Stimulated activated CD4-positive, alpha-beta T cell treated with anti-CD3 and anti-CD28 coated beads, Interleukin-2, amount 100 ng/mL, for 24 hours (primary cell): ENCODE data around the gene SLC5A12.

Experiments
- DNase-seq, 2 donors: peaks; one replicate each; pipeline ENCODE4 v3.0.0-alpha.2; 2020

SLC5A12 gene

DNA sequence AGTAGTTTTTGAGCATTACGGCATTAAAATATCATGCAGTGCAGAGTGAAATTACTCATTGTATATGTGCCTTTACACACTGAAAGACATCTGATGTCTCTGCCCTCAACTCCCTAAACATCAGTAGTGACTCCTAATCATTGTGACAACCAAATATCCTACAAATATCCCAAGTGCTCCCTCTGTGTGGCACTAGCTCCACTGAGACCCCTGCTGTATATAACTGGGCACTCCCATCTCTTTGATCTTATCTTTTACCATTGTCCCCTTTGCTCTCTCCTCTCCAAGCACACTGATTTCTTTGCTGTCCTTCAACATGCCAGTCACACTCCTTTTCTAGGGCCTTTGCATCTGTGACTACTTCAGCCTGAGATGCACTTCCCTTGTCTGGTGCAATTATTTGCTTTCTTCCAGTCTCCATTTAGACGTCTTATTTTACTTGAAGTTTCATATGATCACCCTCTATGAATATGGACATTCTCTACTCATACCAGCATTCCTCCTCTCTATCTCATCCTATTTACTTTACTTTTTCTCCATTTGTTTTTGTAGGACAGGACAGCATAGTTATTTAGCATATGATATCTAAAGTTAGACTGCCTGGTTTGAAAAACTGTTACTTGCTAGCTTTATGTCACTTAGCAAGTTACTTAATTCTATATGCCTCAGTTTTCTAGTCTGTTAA, 2.4 kb downstream of the SLC5A12 start:
- no peak for DNase-seq

DNA sequence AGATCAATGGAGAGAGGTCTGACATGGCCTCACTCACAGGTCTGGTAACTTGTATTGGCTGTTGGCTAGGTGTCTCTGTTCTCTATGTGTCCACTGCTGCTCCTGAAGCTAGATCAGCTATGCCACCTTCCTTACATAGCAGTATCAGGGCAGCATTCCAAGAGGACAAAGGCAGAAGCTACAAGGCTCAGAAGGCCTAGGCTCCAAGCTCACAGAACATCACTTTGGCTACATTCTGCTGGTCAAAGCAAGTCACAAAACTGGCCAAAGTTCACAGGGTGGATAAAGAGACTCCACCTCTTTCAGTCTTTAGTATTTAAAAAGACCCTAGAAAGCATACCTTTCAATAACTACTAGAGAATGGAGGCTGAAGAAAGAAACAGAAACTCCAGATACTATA, 4.1 kb downstream of the SLC5A12 start:
- no peak for DNase-seq

DNA sequence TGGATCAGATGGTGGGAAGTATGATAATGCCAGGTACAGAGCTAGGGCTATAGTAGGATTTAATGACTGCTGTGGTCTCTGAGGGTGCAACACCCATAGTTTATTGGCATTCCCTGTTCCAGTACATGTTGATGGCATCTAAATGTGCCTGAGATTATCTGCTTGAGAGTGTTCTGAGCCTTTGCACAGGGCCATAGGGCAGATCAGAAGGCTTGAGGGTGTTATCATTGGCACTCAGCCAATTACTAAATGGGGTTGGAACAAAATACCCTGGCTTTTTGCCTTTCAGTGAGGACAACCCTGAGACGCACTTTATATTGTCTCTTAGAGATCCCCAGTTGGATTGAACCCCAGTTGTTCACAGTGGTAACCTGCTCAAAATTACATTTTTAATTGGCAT, 6.7 kb downstream of the SLC5A12 start:
- DNase-seq: no peak

DNA sequence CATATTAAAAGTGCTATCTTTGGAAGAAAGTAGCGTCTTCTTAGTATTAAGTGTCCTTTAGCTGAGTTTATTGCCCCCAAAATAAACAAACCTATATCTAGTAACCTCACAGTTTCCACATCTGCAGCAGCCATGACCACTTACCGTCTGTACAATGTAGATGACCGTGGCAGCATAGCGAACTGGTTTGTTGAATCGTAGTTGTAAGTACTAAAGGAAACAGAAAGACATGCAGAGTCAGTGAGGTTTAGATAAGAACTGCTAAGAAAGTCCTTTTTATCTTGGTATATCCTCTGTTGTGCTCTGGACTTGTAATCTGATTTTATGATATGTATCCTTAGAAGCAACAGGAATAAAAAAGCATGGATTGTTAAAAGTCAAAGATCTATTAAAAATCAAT, 9.4 kb downstream of the SLC5A12 start:
- DNase-seq: no peak

DNA sequence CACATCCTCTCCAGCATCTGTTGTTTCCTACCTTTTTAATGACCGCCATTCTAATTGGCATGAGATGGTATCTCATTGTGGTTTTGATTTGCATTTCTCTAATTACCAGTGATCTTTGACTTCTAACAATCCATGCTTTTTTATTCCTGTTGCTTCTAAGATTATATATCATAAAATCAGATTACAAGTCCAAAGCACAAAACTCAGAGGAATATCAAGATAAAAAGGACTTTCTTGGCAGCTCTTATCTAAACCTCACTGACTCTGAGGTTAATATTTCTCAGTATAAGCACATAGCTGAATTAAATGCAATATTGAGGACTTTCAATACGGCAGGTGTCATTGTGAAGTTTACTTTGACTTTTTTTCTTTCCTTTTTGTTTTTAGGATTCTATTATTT, 11.4 kb downstream of the SLC5A12 start:
- DNase-seq: no peak

DNA sequence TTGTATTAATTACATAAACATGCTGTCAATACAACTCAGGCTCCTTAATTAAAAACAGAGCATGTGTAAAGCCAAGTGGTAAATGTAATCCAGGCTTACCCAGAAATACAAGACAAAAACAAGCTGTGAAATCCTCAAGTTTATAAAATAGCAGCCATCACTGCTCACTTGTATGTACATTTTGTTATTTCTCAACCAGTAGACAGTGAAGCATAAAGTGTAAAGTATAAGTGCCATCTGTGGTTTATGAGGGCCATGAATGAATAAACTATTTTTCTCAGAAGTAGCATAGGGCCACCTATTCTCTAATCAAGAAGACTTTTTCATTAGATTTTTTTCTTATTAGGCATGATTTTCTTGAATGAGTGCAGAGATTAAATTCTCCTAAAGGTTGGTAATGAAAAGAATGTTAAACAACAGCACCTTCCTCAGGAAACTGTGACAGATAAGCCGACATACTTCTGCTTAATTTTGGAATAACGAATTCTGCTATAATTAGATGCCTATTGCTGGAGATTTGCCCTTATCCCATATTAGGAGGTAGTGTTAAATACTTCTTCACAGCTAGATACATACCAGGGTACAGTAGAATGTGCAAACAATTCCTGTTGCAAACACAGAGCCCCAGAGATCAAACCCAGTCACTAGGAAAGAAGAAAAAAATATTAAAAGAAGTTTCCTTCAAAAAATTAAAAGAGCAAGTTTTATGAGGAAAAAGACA, 13.0 kb downstream of the SLC5A12 start:
- no peak for DNase-seq

DNA sequence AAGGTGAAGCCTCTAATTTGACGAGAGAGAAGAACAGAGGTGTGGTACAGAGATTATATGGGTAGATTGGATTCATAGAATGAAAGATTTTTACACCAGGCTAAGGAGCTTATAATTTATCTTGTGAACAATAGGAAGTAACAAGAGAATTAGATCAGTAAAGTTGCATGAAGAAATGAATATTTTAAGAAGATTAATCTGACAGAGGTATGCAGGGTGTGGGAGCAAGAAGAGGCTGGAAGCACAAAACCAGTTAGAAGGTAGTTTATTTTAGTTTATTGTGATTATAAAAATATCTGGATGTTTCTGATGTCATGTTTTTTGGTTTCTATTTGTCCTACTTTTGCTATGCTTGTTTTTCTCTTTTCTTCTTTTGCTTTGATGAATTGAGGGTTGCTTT, 15.7 kb downstream of the SLC5A12 start:
- DNase-seq: no peak

DNA sequence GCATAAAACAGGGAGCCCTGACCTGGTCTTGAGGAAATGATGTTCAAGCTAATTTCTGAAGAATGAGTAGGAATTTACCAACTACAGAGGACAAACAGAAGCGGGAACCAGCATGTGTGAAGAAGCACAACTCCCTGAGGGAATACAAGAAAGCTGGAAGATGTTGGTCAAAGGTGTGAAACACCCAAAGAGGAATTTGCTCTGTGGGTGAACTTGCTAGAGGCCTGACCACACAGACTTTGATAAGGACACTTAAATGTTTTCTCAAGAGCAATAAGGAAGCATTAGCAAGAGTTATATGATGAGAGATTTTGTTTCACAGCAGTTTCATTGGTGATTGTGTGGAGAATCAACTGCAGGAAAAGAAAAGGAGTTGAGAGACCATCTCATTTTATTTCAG, 17.6 kb downstream of the SLC5A12 start:
- DNase-seq: no peak

DNA sequence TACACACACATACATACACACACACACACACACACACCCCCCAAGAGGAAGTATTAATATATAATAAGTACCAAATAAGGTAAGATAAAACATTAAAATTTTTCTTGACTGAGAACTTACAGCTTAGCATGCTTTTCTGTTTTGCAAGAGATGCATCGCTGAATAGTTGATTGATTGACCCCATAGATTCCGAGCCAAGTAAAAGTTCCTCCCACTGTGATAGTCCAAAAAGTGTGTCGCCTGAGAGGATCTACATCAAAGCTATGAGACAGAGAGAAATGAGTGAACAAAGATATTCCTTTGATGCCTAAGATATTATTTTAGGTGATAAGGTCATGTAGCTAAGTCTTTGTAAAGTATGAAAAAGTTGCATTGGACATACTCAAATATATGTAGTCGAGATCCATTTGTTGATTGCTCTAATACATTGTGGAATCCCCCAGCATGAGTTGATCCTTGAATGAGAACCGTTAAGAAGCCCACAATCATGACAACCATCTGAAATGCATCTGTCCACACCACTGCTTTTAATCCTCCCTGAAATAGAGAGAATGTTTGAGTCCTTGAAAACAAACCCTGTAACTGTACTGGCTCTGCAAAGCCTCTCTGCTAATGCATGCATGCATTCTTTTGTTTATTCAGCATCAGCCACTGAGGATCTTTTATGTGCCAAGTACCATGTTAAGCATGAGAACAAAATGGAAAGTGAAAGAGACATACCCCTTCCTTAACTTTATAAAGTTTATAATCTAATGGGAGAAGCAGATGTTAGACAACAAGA, 18.3 kb downstream of the SLC5A12 start:
- no peak for DNase-seq

DNA sequence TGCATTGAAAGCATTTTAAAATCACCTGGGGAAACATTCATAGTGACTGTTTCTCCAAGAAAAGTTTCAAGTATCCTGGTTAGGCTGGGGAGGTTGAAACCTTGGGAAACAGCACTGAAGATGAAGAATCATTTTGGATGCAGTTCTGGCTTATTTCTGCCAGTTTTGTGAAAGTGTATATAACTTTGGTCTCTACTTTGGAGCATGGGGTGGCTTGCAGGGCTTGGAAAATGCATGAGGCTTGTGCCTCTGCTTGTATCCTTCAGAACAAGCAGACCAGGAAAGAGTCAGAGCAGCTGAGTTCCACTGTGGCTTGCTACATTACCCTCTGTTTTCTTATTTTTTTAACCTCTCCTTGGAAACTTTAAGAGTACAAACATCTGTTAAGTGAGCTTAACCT, 19.5 kb downstream of the SLC5A12 start:
- no peak for DNase-seq

DNA sequence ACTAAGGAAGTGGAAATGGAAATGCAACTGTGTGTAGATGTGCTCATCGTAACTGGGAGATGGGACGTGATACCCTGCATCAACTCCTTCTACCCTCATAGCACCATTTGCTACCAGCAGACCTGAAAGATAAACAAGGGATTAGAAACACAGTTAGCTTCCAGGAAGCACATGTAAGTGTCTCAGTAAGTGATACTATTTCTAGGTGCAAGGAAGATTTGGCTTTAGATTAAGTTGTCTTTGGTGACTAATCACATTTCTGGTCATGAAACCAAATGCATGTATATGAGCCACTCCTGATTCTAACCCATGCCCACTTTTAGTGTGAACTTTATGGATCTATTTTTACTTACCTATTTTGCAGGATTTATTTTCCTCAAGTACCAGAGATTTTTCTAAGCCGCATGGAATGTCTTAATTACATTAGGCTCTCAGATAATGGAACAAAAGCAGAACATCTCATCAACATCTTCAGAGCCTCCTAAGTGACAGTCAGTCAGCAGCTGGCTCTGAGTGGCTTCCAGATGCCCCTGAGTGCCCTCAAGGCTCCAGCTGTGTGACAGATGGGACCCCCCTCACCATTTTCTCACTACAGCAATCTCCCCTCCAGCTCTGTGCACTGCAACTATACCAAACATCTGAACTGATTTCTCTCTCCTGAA, 21.2 kb downstream of the SLC5A12 start:
- DNase-seq: no peak

DNA sequence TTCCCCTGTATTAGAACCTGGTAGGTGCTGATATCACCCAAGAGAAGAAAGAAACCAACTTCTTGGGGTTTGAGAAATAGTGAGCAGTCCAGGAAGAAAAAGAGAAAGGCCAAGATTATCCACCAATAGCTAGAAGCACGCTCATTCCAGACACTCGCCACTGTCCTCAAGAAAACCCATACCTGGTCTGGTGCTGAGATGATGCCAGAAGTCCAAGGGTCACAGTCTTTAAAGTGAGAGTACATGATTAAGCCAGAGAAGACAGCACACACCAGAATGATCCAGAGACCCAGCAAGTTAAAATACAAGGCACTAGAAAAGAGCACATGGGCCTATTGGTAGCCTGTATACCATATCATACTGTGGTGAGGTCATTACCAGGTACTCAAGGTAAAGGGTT, 23.6 kb downstream of the SLC5A12 start:
- DNase-seq: no peak

DNA sequence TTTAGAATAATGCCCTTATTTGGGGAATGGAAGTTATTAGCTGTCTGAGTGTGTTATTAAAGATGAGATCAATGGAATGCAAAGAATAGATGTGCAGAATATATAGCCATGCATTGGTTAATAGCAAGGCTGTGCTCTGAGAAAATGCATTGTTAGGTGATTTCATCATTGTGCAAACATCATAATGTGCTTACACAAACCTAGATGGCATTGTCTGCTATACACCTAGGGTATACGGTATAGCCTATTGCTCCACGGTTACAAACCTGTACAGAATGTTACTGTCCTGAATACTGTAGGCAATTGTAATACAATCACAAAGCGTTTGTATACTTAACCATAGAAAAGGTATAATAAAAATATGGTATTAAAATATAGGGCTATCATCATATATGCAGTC, 25.5 kb downstream of the SLC5A12 start:
- DNase-seq: no peak

DNA sequence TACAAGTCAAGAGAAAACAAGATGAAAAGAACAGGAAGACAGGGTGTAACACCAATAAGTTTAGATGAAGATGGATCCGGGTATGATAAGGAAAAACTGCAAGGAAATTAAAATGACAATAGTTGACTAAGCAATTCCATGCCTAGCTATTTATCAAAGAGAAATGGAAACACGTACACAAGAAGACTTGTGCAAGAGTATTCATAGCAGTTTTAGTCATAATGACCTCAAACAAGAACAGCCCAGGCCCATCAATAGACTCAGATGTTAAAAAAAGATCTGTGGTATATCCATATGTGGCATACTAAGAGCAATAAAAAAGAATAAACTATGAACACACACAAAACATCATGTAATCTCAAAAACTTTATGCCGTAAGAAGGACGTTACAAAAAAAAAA, 33.2 kb downstream of the SLC5A12 start:
- DNase-seq: no peak

DNA sequence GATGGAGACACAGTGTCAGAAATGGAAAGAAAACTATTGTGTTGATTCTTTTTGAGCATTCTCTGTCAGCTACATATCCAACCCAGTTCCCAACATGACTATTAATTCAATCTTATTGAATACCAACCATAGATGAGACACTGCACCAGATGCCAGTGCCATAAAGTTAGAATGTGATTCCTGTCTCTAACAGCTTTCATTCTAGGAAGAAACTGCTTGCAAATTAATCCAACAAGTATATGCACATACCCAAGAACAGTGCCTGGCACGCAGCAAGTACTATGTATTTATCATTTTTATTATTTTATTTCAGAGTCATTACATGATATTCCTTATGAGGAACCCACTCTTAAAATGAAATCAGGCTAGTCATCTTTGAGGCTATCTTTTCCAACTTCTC, 34.5 kb downstream of the SLC5A12 start:
- no peak for DNase-seq

DNA sequence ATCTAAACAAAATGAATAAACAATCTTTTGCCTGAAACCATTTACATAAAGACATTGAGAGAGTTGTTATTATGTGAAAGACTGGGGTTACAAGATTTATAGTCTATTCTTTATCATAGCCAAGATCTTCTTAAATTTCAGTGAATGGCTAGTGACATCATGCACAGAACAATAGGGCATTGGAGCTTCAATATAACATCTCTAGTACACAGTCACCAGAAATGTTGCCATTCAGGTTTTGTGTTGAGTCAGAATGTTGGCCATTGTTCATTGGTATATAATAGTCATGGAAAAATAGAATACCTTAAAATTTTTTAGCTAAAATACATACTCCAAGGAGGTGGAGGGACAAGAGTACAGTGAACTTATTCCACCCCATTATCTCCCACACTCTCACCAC, 44.3 kb downstream of the SLC5A12 start:
- no peak for DNase-seq

DNA sequence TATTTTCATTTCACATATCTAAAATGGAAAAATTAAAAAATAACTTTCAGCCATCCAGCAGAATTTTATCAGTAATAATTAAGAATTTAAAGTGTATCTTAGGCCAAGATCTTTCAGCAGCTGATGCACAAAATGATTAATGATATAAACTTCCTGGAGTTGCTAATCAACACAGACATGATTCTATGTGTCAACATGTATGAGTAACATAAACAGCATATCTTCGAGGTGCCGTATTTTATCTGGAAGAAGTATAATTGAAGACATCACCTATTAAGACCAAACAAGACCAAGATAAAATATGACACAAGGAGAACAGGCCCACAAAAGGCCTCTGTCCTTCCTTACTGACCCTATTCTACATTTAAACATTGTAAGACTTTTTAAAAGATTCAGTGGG, 45.2 kb downstream of the SLC5A12 start:
- DNase-seq: no peak

DNA sequence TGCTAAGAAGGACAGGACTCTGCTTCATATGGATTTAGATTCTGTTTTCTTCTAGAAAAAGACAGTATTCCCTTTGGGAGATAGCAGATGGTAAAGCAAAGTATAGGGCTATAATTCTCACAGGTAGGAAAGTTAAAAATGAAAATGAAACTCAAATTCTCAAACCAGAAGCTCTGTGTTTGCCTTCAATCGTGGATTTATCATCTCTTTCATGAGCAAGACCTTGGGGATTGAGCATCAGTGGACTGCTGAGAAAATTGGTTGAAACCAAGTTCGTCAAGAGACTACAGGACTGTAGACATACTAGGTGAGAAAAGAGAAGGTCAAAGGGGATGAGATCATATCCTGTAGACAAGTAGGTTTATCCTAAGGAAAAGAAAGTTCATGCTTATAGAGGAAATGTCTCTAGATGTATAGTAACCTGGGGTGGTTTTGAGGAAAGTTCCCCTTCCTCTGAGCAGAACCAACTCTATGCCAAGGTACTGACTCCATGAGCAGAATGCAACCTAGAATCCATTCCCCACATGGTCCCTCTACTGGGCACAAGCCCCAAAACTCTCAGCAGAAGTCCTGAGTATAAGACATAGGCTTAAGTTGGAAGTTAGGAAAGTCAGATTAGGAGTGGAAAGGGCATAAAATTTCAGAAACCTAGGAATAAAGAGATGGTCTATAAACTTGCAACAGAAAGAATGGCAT, 46.5 kb downstream of the SLC5A12 start:
- no peak for DNase-seq

DNA sequence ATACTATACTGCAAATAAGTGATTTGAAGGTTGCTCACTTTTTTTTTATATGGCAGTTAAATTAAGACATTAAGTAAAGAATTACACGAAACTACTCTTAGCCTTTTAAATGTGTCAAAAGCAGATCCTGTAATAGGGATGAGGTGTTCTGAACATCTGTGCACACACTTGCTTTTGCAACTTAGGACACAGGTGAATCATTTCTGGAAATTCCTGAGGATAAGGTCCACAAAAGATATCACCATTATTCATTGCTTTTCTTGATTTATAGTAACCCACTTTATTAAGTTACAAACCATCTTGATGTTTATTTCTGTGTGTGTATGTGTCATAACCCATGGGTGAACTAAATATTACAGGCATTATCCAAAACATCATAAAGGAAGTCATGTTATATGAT, 55.9 kb downstream of the SLC5A12 start:
- no peak for DNase-seq

DNA sequence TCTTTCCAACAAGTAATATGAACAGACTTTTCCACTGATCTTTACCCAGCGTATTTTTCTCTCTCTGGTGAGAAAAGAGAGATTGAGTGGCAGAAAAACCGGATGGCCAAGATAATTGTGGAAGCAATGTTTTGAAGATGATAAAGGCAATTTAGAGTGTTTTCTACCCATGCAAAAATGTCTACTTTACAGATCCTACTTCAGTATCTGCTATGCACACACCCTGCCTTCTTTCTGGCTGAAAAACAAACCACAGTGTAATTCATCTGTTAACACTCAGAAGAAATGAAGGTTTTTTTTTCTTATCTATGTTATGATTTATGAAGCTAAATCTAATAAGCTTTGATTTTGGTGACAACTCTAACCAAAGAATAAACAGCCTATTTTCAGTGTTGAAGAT, 56.8 kb downstream of the SLC5A12 start:
- no peak for DNase-seq

DNA sequence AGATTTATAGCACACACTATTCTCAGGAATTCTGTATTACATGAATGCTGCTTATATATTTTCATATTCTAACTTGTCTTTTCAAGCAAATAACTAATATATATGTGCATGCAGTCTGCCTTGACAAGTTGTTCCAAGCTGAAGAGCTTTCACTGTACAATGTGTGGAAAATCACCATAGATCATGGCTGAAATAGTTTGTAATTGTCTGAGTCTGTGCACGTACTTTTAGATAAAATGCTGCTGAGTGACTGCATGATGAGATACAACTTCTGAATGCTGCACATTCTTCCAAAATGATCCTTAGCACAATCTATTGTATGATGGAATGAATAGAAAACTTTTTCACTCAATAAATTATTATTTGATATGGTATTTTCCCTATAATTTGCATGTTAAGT, 58.9 kb downstream of the SLC5A12 start:
- no peak for DNase-seq

DNA sequence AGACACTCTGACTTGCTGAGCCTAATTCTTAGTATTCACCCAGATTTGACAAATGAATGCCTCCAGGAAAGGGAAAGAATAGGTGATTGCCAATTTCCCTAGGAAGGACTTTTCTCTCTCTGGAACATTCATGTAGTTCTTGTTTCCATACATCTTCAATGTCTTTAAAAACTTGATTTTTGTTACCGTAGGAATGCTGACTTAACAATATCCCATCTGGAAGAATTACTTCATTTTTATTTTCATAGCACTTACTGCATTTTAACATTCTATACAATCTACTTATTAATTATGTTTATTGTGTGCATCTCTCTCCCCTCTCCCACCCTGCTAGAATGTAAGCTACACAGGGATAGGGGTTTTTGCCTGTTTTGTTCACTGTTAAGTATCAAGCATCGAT, 66.6 kb downstream of the SLC5A12 start:
- no peak for DNase-seq

DNA sequence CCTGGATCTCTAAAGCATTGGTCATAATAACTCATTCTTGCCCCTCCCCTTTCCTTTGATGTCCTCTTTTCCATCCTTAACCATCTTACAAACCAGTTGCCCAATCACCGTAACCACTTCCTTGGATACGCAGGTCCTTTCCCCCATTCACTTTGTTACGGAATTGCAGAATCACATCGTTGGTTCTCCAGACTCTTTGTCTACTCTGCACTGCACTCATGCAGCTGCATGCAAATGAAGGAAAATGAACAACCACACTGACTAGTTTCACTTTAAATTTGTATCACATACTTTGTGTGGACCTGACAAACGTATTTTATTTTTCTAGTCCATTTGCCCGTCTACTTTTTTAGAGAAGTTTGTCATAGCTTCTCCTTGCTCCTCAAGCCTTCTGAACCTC, 69.9 kb downstream of the SLC5A12 start:
- no peak for DNase-seq
